Spinal cord (tissue), 10 donors: ENCODE results near the gene ADARB1. TPM values are rescaled to one million over a fixed set of nuclear protein-coding genes. Genes with fewer than 3 reads are reported as not detected.
"Not testable (repeated sequence)": the region's sequence is repeated elsewhere in the genome, so short reads cannot be mapped to it uniquely, and the experiment has no call there.

Experiments used
- DNase-seq, 6 donors: peaks; one replicate each; pipeline versions ENCODE4 v3.0.0 to v3.0.0-alpha.2; 2013 to 2015; ENCODE audit warnings: low spot score in 6 of 6, low read depth in 4 of 6
- H3K27ac ChIP-seq: one replicate; pipeline ENCODE4 v1.5.1; 2013; ENCODE audit warnings: low read depth, low read length, control low read depth
- H3K27me3 ChIP-seq: one replicate; pipeline ENCODE4 v1.6.1; 2013; ENCODE audit warnings: low read length; ENCODE audit not compliant: control insufficient read depth, insufficient read depth
- H3K36me3 ChIP-seq: one replicate; pipeline ENCODE4 v1.6.1; 2013; ENCODE audit warnings: low read length; ENCODE audit not compliant: control insufficient read depth, insufficient read depth
- H3K4me1 ChIP-seq: one replicate; pipeline ENCODE4 v1.6.1; 2013; ENCODE audit warnings: low read length; ENCODE audit not compliant: control insufficient read depth, insufficient read depth
- H3K4me3 ChIP-seq: one replicate; pipeline ENCODE4 v1.5.1; 2013; ENCODE audit warnings: low read depth, low read length, control low read depth
- H3K9me3 ChIP-seq: one replicate; pipeline ENCODE4 v1.6.1; 2013; ENCODE audit warnings: low read length; ENCODE audit not compliant: control insufficient read depth, insufficient read depth
- WGBS: methylation state at CpG from one replicate; pipeline ENCODE4 v1.1.5; 2013; ENCODE audit warnings: missing lambda C conversion rate; ENCODE audit not compliant: insufficient coverage; 5-methylcytosine and 5-hydroxymethylcytosine counted together
- polyA plus RNA-seq, 2 donors: library from polyadenylated mRNA; unstranded; fragments of 120-200 nt; gene quantifications; one replicate each; pipeline ENCODE4 v1.2.1, GENCODE V29; 2013; ENCODE audit not compliant: insufficient read length in 2 of 2
- total RNA-seq, 2 donors: library from RNA; depleted of rRNA in 1 of 2; stranded (reverse); fragments of 120-200 nt in 1 of 2; fragments of >200 nt in 1 of 2; gene quantifications; one replicate each; pipeline versions ENCODE4 v1.2.3 to v1.2.4, GENCODE V29; 2013 to 2014
- donor health status: healthy.

ADARB1 gene
- total and polyA plus RNA-seq, 4 donors, result 18.2 to 39.4 (median 28.8) TPM

DNA sequence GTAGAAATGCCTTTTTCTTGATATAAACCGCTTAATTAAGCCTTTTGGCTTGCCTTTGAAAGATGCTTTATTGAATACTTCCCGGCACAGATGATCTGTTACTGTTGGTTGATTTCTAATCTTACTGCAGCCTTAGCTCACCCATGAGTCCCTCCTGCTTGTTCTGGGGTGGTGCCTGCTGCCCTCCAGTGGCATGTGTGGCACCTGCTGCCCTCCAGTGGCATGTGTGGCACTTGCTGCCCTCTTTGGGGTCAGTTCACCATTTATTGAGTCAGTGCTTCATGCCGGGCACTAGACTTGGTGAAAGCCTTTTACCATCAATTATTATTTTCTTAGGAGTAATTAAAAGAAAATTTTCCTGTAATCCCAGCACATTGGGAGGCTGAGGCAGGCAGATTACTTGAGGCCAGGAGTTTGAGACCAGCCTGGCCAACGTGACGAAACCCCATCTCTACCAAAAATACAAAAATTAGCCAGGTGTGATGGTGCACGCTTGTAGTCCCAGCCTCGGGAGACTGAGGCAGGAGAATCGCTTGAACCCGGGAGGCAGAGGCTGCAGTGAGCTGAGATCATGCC, 54.3 kb downstream of the ADARB1 start:
- peaks cover 7% of the 10 kb centered on the region for H3K36me3 ChIP-seq
- DNase-seq, result peak in 3 of 6 donors; percentile 28 to 86 (median 79)
- no peaks in the 10 kb centered on the region for H3K9me3 ChIP-seq
- H3K27ac ChIP-seq, result no peak overlapping the region
- no peaks in the 10 kb centered on the region for H3K27me3 ChIP-seq
- 100% methylated on average over 6 of the region's 9 CpGs for WGBS
- no peak overlapping the region for H3K4me3 ChIP-seq
- peaks cover 25% of the 10 kb centered on the region for H3K4me1 ChIP-seq

GRCh38 chr21:45129189-45129923, 55.0 kb downstream of the ADARB1 start:
- no peak for DNase-seq
- Histone ChIP-seq H3K9me3 (no peaks in the 10 kb centered on the region), H3K27ac (peak overlapping the region; percentile 66), H3K27me3 (no peaks in the 10 kb centered on the region), H3K36me3 (peaks cover 9% of the 10 kb centered on the region), H3K4me3 (no peak overlapping the region), H3K4me1 (peaks cover 25% of the 10 kb centered on the region)
- 87% methylated on average over 18 of the region's 19 CpGs for WGBS

- peaks cover 23% of the 10 kb centered on the region for H3K4me1 ChIP-seq
- H3K36me3 ChIP-seq, result peaks cover 16% of the 10 kb centered on the region
- no peaks in the 10 kb centered on the region for H3K27me3 ChIP-seq
- no peaks in the 10 kb centered on the region for H3K9me3 ChIP-seq
- no peak overlapping the region for H3K4me3 ChIP-seq
- H3K27ac ChIP-seq, result peak overlapping the region; percentile 35
- peak in 1 of 6 donors; percentile 43 for DNase-seq
- WGBS, result 94% methylated on average over 3 of the region's 10 CpGs
Observed at GRCh38 chr21:45130324-45130774, 56.0 kb downstream of the ADARB1 start.

GRCh38 chr21:45131537-45131999, 57.2 kb downstream of the ADARB1 start:
- Histone ChIP-seq H3K4me3 (no peak overlapping the region), H3K4me1 (peaks cover 24% of the 10 kb centered on the region), H3K27ac (no peak overlapping the region), H3K36me3 (peaks cover 18% of the 10 kb centered on the region), H3K27me3 (no peaks in the 10 kb centered on the region), H3K9me3 (no peaks in the 10 kb centered on the region)
- DNase-seq, result no peak
- WGBS, result 79% methylated on average over 11 of the region's 17 CpGs

DNA sequence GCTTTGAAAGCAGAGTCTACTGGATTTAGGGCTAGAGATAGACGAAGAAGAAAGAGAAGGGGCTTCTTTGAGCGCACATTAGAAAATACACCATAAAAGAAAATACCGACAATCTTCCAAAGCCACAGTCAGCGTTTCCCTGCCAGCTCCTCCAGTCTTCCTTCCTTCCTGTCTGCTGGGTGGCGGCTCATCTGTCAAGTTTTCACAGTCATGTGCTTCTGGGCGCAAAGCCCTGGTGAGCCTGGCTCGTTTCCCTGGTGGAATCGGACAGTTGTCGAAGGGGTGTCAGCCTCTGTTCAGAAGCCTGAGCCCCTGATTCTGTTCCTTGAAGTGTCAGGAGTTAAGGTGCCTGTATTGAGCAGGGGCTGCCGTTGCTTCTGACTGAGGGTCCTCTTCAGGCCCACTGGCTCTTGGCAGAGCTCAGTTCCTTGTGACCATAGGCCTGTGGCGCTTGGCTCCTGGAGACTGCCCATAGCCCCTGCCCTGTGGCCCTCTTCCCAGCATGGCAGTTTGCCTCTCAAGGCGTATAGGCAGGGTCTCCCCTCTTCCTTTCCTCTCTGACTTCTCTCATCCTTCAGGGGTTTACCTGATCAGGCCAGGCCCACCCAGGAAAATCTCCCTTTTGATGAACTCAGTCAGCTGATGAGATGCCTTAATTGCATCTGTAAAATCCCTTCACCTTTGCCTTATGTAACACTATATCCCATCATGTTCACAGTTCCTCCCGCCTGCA, 58.6 kb downstream of the ADARB1 start:
- peaks cover 16% of the 10 kb centered on the region for H3K36me3 ChIP-seq
- peaks cover 23% of the 10 kb centered on the region for H3K4me1 ChIP-seq
- H3K27me3 ChIP-seq, result no peaks in the 10 kb centered on the region
- DNase-seq, result peak in 1 of 6 donors; percentile 69
- no peak overlapping the region for H3K4me3 ChIP-seq
- H3K27ac ChIP-seq, result no peak overlapping the region
- no peaks in the 10 kb centered on the region for H3K9me3 ChIP-seq
- WGBS, result 76% methylated on average over 10 of the region's 13 CpGs

GRCh38 chr21:45133574-45134278, 59.3 kb downstream of the ADARB1 start:
- H3K4me1 ChIP-seq, result peaks cover 23% of the 10 kb centered on the region
- H3K36me3 ChIP-seq, result peaks cover 16% of the 10 kb centered on the region
- not testable (repeated sequence) for H3K9me3 ChIP-seq, H3K4me3 ChIP-seq, H3K27me3 ChIP-seq, DNase-seq, H3K27ac ChIP-seq
- 95% methylated on average over 38 of the region's 60 CpGs for WGBS

DNA sequence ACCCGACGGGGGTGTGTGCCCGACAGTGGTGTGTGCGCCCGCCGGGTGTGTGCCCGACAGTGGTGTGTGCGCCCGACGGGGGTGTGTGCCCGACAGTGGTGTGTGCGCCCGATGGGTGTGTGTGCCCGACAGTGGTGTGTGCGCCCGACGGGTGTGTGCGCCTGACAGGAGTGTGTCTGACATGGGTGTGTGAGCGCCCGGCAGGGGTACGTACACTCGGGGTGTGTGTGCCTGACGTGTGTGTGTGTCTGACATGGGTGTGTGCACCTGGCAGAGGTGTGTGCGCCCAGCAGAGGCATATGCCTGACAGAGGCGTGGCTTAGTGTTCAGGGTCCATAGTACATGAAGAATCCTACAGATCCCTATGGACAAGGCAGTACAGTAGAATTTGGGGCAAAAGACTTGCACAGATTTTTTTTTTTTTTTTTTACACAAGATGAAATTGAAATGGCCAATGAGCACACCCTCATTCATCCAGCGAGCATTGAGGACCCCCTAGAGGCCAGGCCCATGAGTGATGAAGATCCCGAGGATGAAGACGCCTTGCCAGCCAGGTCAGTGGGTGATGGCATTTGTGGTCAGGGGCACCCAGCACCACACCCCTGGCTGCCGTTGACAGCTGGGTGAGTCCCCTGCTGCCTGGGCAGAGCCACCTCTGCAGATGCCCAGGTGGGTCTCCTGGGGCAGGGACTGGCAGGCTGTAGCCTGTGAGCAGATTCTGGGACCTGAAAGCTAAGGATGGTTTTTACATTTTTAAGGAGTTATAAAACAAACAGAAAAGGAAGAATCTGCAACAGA, 60.1 kb downstream of the ADARB1 start:
- Histone ChIP-seq H3K9me3 (no peaks in the 10 kb centered on the region), H3K27ac (no peak overlapping the region), H3K27me3 (no peaks in the 10 kb centered on the region), H3K4me3 (no peak overlapping the region), H3K36me3 (peaks cover 15% of the 10 kb centered on the region), H3K4me1 (peaks cover 20% of the 10 kb centered on the region)
- 95% methylated on average over 26 of the region's 29 CpGs for WGBS
- DNase-seq, result no peak

GRCh38 chr21:45135122-45135521, 60.7 kb downstream of the ADARB1 start:
- no peaks in the 10 kb centered on the region for H3K9me3 ChIP-seq
- H3K27me3 ChIP-seq, result no peaks in the 10 kb centered on the region
- no peak for DNase-seq
- H3K36me3 ChIP-seq, result peaks cover 13% of the 10 kb centered on the region
- no peak overlapping the region for H3K4me3 ChIP-seq
- H3K27ac ChIP-seq, result no peak overlapping the region
- H3K4me1 ChIP-seq, result peaks cover 19% of the 10 kb centered on the region
- WGBS, result 89% methylated on average over 3 of the region's 3 CpGs

DNA sequence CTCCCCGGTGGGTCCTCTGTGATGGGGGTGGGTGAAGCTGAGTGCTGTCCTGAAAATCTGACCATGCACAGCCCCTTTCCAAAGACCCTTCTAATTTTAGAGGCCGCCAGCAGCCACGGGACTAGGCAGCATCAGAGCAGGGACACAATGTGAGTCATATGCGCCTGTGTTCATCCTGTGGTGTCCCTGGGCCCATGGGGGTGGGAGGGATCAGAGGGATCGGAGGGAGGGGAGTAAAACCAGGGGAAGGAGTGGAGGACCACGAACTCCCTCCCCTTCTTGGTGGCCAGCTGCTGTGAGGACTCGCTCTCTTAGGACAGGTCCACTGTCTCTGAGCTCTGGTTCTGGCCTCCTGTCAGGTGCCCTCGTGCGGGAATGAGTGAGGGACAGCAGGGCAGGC, 61.5 kb downstream of the ADARB1 start:
- no peak for DNase-seq
- no peak overlapping the region for H3K4me3 ChIP-seq
- WGBS, result 84% methylated on average over 5 of the region's 9 CpGs
- peaks cover 13% of the 10 kb centered on the region for H3K36me3 ChIP-seq
- H3K9me3 ChIP-seq, result no peaks in the 10 kb centered on the region
- H3K27me3 ChIP-seq, result no peaks in the 10 kb centered on the region
- H3K27ac ChIP-seq, result no peak overlapping the region
- H3K4me1 ChIP-seq, result peaks cover 19% of the 10 kb centered on the region
